GM23338 (cell line): ENCODE results near the gene SLC25A12.

Experiments
- CREB1 ChIP-seq: fragments of 250-450 bp; sonication (Bioruptor Pico); IDR thresholded peaks from 2 replicates; pipeline ENCODE4 v1.5.0; 2020; ENCODE audit warnings: low read depth, mild to moderate bottlenecking, moderate library complexity
- CTCF ChIP-seq, 2 experiments: fragments of 200-600 bp in 1 of 2; sonication (generic) in 1 of 2; conservative IDR thresholded peaks; 2 replicates each; pipeline versions ENCODE4 v1.5.1 to v1.6.1; 2016 to 2017; ENCODE audit warnings: antibody characterized with exemption in 2 of 2, low read depth in 2 of 2, mild to moderate bottlenecking in 2 of 2, moderate library complexity in 1 of 2
- EZH2phosphoT487 ChIP-seq: fragments of 200-600 bp; sonication (generic); IDR thresholded peaks from one replicate; pipeline ENCODE4 v1.8.1; 2018; ENCODE audit warnings: antibody characterized with exemption; ENCODE audit not compliant: unreplicated experiment
- POLR2AphosphoS5 ChIP-seq: IDR thresholded peaks from 2 replicates; pipeline ENCODE4 v1.6.1; 2016; ENCODE audit warnings: antibody characterized with exemption, low read depth
- STAT1 ChIP-seq: IDR thresholded peaks from one replicate; pipeline ENCODE4 v1.6.1; 2016; ENCODE audit warnings: antibody characterized with exemption; ENCODE audit not compliant: unreplicated experiment
- ZNF114 ChIP-seq: fragments of 250-450 bp; sonication (Bioruptor Pico); IDR thresholded peaks from 2 replicates; pipeline ENCODE4 v1.5.0; 2020; ENCODE audit warnings: mild to moderate bottlenecking, moderate library complexity
- TF ChIP-seq, protein P1 (sequence below): IDR thresholded peaks from 2 replicates; pipeline ENCODE4 v1.6.1; 2016; ENCODE audit warnings: antibody characterized with exemption
- TF ChIP-seq, protein P2 (sequence below): IDR thresholded peaks from one replicate; pipeline ENCODE4 v1.6.1; 2018; ENCODE audit warnings: antibody characterized with exemption; ENCODE audit not compliant: unreplicated experiment

- TF ChIP-seq CTCF (conservative IDR thresholded peaks at IDR 0.05; ENCODE audit: low read depth in 2 of 2) (no peak), POLR2AphosphoS5 (no peak), CREB1 (CRISPR knock-in tag) (no peak), STAT1 (no peak), EZH2phosphoT487 (no peak), ZNF114 (CRISPR knock-in tag) (no peak)
- TF ChIP-seq, protein P1, sequence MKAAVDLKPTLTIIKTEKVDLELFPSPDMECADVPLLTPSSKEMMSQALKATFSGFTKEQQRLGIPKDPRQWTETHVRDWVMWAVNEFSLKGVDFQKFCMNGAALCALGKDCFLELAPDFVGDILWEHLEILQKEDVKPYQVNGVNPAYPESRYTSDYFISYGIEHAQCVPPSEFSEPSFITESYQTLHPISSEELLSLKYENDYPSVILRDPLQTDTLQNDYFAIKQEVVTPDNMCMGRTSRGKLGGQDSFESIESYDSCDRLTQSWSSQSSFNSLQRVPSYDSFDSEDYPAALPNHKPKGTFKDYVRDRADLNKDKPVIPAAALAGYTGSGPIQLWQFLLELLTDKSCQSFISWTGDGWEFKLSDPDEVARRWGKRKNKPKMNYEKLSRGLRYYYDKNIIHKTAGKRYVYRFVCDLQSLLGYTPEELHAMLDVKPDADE: no peak
- TF ChIP-seq, protein P2, sequence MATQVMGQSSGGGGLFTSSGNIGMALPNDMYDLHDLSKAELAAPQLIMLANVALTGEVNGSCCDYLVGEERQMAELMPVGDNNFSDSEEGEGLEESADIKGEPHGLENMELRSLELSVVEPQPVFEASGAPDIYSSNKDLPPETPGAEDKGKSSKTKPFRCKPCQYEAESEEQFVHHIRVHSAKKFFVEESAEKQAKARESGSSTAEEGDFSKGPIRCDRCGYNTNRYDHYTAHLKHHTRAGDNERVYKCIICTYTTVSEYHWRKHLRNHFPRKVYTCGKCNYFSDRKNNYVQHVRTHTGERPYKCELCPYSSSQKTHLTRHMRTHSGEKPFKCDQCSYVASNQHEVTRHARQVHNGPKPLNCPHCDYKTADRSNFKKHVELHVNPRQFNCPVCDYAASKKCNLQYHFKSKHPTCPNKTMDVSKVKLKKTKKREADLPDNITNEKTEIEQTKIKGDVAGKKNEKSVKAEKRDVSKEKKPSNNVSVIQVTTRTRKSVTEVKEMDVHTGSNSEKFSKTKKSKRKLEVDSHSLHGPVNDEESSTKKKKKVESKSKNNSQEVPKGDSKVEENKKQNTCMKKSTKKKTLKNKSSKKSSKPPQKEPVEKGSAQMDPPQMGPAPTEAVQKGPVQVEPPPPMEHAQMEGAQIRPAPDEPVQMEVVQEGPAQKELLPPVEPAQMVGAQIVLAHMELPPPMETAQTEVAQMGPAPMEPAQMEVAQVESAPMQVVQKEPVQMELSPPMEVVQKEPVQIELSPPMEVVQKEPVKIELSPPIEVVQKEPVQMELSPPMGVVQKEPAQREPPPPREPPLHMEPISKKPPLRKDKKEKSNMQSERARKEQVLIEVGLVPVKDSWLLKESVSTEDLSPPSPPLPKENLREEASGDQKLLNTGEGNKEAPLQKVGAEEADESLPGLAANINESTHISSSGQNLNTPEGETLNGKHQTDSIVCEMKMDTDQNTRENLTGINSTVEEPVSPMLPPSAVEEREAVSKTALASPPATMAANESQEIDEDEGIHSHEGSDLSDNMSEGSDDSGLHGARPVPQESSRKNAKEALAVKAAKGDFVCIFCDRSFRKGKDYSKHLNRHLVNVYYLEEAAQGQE: no peak
These were observed 45.2 kb upstream of the SLC25A12 start for GRCh38 chr2:171939058-171939742.
